Testis (tissue), 2 donors: ENCODE data around the gene KCNK10.

Experiments used
- POLR2A ChIP-seq: fragments of 450-650 bp; IDR thresholded peaks from one replicate; pipeline ENCODE4 v1.6.1; 2017; ENCODE audit warnings: antibody characterized with exemption, mild to moderate bottlenecking, moderate library complexity
- TF ChIP-seq, protein P1 (sequence below), 3 experiments: fragments of 450-650 bp in 2 of 3; fragments of 200-600 bp in 1 of 3; sonication (generic) in 1 of 3; IDR thresholded peaks; one replicate each; pipeline ENCODE4 v1.5.1; 2016 to 2019; ENCODE audit warnings: antibody characterized with exemption in 3 of 3, mild to moderate bottlenecking in 2 of 3, moderate library complexity in 1 of 3

GRCh38 chr14:88342980-88343379 lies 19.9 kb upstream of the KCNK10 start:
- TF ChIP-seq POLR2A: no peak
- TF ChIP-seq, protein P1, sequence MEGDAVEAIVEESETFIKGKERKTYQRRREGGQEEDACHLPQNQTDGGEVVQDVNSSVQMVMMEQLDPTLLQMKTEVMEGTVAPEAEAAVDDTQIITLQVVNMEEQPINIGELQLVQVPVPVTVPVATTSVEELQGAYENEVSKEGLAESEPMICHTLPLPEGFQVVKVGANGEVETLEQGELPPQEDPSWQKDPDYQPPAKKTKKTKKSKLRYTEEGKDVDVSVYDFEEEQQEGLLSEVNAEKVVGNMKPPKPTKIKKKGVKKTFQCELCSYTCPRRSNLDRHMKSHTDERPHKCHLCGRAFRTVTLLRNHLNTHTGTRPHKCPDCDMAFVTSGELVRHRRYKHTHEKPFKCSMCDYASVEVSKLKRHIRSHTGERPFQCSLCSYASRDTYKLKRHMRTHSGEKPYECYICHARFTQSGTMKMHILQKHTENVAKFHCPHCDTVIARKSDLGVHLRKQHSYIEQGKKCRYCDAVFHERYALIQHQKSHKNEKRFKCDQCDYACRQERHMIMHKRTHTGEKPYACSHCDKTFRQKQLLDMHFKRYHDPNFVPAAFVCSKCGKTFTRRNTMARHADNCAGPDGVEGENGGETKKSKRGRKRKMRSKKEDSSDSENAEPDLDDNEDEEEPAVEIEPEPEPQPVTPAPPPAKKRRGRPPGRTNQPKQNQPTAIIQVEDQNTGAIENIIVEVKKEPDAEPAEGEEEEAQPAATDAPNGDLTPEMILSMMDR (IDR thresholded peaks at IDR 0.05): no peak
